Measurements from ENCODE around the gene KLHDC7B. TPM values are rescaled to one million over a fixed set of nuclear protein-coding genes. Genes with fewer than 3 reads are reported as not detected.

Gene KLHDC7B
- total RNA-seq, 4 donors from 2014 or later: 0.90 TPM; not detected in 3

DNA sequence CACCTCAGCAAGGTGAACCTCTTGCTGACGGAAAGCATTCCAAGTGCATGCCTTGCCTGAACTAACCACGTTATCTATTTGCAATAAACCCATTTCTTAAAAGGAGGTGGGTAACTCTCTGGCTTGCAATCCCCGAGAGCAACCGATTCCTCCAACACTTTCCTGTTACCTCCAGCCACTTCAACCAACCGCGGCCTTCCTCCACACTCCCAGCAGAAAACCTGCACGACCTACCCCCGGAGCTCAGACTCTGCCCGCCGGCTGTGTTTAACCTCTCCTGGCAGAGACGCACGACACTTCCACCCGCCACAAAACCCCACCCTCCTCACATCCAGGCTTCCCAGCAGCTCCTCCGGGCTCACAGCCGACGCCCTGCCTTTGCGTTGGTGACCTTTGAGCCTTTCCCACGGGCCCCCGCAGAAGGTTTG, 21.0 kb upstream of the KLHDC7B start:
- TF ChIP-seq CTCF (IDR thresholded peaks at IDR 0.05) (no peak), EP300 (IDR thresholded peaks at IDR 0.05) (no peak), POLR2A (IDR thresholded peaks at IDR 0.05) (no peak)
- Histone ChIP-seq H3K36me3 (peaks cover 0 to 45% (median 21%) of the 10 kb centered on the region in 3 donors), H3K9me3 (no peaks in the 10 kb centered on the region), H3K4me3 (peak overlapping the region; percentile 50 to 93 (median 91)), H3K27me3 (peaks cover 0 to 5% of the 10 kb centered on the region in 2 donors), H3K4me1 (peaks cover 0 to 52% (median 21%) of the 10 kb centered on the region in 4 donors), H3K27ac (peak overlapping the region; percentile 12 to 95 (median 91))
- WGBS, 2 donors: 9 to 10% methylated on average over 19 of the region's 19 CpGs
- DNase-seq (ENCODE audit: low spot score in 2 of 2): no peak

- Histone ChIP-seq H3K36me3 (peaks cover 0 to 39% (median 21%) of the 10 kb centered on the region in 3 donors), H3K9me3 (no peaks in the 10 kb centered on the region), H3K4me3 (peak within 1 kb of the TSS; percentile 50 to 93 (median 91)), H3K27ac (peak within 1 kb of the TSS; percentile 72 to 95 (median 91)), H3K4me1 (peaks cover 0 to 57% (median 23%) of the 10 kb centered on the region in 4 donors), H3K27me3 (peaks cover 0 to 8% of the 10 kb centered on the region in 2 donors)
- TF ChIP-seq POLR2A (IDR thresholded peaks at IDR 0.05) (peak; percentile 28 to 76), EP300 (IDR thresholded peaks at IDR 0.05) (peak; percentile 88 to 93), CTCF (IDR thresholded peaks at IDR 0.05) (peak in 3 of 5 experiments; percentile 52 to 68 (median 54))
- WGBS, 2 donors: 0% methylated on average over 31 to 62 of the region's 84 CpGs
- DNase-seq (ENCODE audit: low spot score in 2 of 2): peak; percentile 90 to 94
Measured at GRCh38 chr22:50525104-50525857, 20.4 kb upstream of the KLHDC7B start, which contains the start of gene SCO2. Gene SCO2, minus strand, starts transcription at chr22:50525598. Its CDS starts 1,187 bp downstream, at chr22:50524411.

- Histone ChIP-seq H3K9me3 (no peaks in the 10 kb centered on the region), H3K4me1 (peaks cover 0 to 63% (median 28%) of the 10 kb centered on the region in 4 donors)
- 0 to 3% methylated on average over 6 to 18 of the region's 33 CpGs for WGBS, 2 donors
Measured at GRCh38 chr22:50525858-50526107, 19.9 kb upstream of the KLHDC7B start.

GRCh38 chr22:50526108-50526833, 19.4 kb upstream of the KLHDC7B start:
- peaks cover 0 to 29% (median 21%) of the 10 kb centered on the region in 3 donors for H3K36me3 ChIP-seq
- no peaks in the 10 kb centered on the region for H3K9me3 ChIP-seq
- peaks cover 0 to 18% of the 10 kb centered on the region in 2 donors for H3K27me3 ChIP-seq
- TF ChIP-seq CTCF (IDR thresholded peaks at IDR 0.05) (peak; percentile 64 to 77 (median 67)), EP300 (IDR thresholded peaks at IDR 0.05) (no peak), POLR2A (IDR thresholded peaks at IDR 0.05) (peak in 1 of 2 donors; percentile 1)
- peak in 1 of 2 donors; percentile 48 for DNase-seq (ENCODE audit: low spot score in 2 of 2)
- peaks cover 0 to 67% (median 30%) of the 10 kb centered on the region in 4 donors for H3K4me1 ChIP-seq
- peak overlapping the region; percentile 50 to 93 (median 91) for H3K4me3 ChIP-seq
- peak overlapping the region; percentile 72 to 95 (median 91) for H3K27ac ChIP-seq
- WGBS, 2 donors: 2 to 4% methylated on average over 13 to 20 of the region's 77 CpGs

More at GRCh38 chr22:50525858-50526107, 19.9 kb upstream of the KLHDC7B start:
- peak overlapping the region; percentile 50 to 93 (median 91) for H3K4me3 ChIP-seq
- TF ChIP-seq POLR2A (IDR thresholded peaks at IDR 0.05): no peak
- peak in 2 of 5 experiments; percentile 54 to 56 for TF ChIP-seq CTCF (IDR thresholded peaks at IDR 0.05)
- peak overlapping the region; percentile 72 to 95 (median 91) for H3K27ac ChIP-seq
- DNase-seq (ENCODE audit: low spot score in 2 of 2): no peak
- peaks cover 0 to 34% (median 21%) of the 10 kb centered on the region in 3 donors for H3K36me3 ChIP-seq
- H3K27me3 ChIP-seq: peaks cover 0 to 13% of the 10 kb centered on the region in 2 donors

Measured in tibial nerve (tissue), 4 donors.